Astrocyte of the cerebellum (primary cell): Measurements from ENCODE around the gene EIF2B5.

Experiments used
- DNase-seq: peaks from one replicate; pipeline ENCODE4 v3.0.0-alpha.2; 2011; ENCODE audit warnings: low read depth
- H3K4me3 ChIP-seq: 2 replicates; pipeline ENCODE4 v1.5.1; 2011; ENCODE audit warnings: mild to moderate bottlenecking, low read depth, low read length, moderate library complexity
- CTCF ChIP-seq: IDR thresholded peaks from 2 replicates; pipeline ENCODE4 v1.5.1; 2012; ENCODE audit warnings: low read length, low read depth, moderate library complexity, mild to moderate bottlenecking; ENCODE audit errors: missing control alignments
- in situ Hi-C: cut with HindIII; loops from 2 replicates; pipeline ENCODE4 v1.10.0; 2017; ENCODE audit warnings: low sequenced_read_pairs

Gene EIF2B5

GRCh38 chr3:184135149-184135910 is at the start of gene EIF2B5:
Gene EIF2B5 (plus strand): TSS chr3:184135358. CDS start chr3:184135386, 28 bp downstream.
- in situ Hi-C loops: no loop called here
- peak; percentile 52 for TF ChIP-seq CTCF
- peak within 1 kb of the TSS; percentile 98 for H3K4me3 ChIP-seq
- peak; percentile 71 for DNase-seq

GRCh38 chr3:184085389-184085852 is 49.7 kb upstream of the EIF2B5 start:
- DNase-seq: no peak
- in situ Hi-C loops: no loop called here
- H3K4me3 ChIP-seq: no peak overlapping the region

GRCh38 chr3:184092199-184092598 is 43.0 kb upstream of the EIF2B5 start:
- no peak for DNase-seq
- H3K4me3 ChIP-seq: no peak overlapping the region
- in situ Hi-C loops: no loop called here
- TF ChIP-seq CTCF: no peak

More at GRCh38 chr3:184085389-184085852, 49.7 kb upstream of the EIF2B5 start:
- TF ChIP-seq CTCF: no peak

- H3K4me3 ChIP-seq: no peak within 1 kb of the TSS
- in situ Hi-C loops: no loop called here
- TF ChIP-seq CTCF: no peak
- no peak for DNase-seq
These were observed 38.3 kb upstream of the EIF2B5 start, which contains the start of gene HTR3E for GRCh38 chr3:184096811-184097383. Gene HTR3E (plus strand): TSS chr3:184097064. CDS start chr3:184097530, 466 bp downstream.

GRCh38 chr3:184097556-184097955 is 37.6 kb upstream of the EIF2B5 start:
- DNase-seq: no peak
- no peak overlapping the region for H3K4me3 ChIP-seq
- no peak for TF ChIP-seq CTCF
- in situ Hi-C loops: no loop called here

- H3K4me3 ChIP-seq: no peak overlapping the region
- no peak for TF ChIP-seq CTCF
- in situ Hi-C loops: no loop called here
- no peak for DNase-seq
These were observed 35.1 kb upstream of the EIF2B5 start for GRCh38 chr3:184099806-184100686.
